ENCODE data around the gene DENND1A.
"Not testable (repeated sequence)": the region's sequence is repeated elsewhere in the genome, so short reads cannot be mapped to it uniquely, and the experiment has no call there.

DENND1A gene

DNA sequence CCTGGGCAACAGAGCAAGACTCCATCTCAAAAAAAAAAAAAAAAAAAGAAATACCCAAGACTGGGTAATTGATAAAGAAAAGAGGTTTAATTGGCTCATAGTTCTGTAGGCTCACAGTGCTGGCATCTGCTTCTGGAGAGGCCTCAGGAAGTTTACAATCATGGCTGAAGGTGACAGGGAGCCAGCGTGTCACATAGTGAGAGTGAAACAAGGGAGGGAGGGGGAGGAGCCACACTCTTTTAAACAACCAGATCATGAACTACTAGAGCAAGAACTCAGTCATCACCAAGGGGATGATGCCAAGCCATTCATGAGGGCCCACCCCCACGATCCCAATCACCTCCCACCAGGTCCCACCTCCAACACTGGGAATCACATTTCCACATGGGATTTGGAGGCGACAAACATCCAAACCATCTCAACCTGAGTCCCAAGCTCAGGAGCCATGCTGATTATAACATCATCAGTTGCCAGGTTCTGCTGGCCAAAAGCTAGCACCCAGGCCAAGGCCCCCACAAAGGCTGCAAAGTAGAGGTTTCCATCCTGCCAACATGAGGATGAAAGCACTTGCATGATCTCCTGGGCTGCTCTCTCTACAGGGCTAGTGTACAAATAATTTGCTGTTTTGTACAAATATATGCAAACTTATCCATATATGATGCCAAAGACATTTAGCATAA is 15.3 kb downstream of the DENND1A start:
- no peak for DNase-seq

DNA sequence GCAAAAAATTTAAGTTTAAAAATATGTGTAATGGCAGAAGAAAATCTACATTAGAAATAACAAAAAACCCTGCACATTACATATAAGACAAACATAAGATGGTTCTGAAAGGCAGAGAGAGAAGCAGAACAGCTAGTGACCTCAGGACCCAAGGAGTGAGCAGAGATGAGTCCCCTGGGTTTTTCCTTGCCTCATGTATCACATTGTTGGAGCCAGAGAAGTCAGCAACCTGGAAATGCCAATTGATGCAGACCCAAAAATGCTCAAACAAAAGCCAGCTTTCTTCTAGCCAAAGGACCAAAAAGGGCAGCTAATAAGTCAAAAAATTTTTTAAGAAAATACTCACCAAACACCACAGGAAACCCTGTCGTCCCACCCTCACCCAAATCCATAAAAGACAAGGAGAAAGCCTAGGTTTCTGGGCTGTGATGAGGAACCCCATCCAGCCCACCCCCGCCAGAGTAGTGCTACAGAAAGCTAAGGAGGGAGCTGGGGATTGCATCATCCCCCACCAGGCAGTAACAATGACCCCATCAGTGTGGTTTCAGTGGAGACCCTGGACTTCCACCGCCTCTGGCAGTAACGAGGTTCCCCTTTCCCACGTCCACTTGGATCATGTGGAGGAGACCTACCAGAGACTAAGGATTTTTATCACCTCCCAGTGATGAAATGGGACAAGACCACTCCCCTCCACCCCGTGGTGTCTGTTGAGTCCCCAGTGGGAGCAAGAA is 17.6 kb downstream of the DENND1A start:
- no peak for DNase-seq

DNA sequence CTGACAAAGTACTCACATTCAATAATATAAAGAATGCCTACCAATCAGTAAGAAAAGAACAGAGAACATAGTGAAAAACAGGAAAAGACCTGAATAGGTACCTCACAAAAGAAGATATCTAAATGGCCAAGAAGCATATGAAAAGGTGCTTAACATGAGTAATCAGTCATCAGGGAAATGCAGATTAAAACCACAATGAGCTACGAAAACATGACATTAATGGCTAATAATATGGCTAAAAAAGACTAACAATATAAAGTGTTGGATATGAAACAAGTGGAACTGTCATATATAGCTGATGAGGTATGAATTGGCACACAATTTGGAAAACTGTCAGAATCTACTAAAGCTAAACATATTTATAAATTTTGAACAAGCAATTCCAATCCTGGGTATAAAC is 18.9 kb downstream of the DENND1A start:
- DNase-seq, result no peak

DNA sequence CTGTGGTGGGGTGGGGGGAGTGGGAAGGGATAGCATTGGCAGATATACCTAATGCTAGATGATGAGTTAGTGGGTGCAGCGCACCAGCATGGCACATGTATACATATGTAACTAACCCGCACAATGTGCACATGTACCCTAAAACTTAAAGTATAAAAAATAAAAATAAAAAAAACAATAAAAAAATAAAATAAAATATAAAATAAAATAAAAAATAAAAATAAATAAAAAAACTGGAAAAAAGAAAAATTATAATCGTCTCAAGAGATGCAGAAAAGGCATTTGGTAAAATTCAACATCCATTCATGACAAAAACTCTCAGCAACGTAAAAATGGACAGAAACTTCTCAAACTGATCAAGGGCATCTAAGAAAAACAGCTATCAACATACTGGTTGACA is 20.7 kb downstream of the DENND1A start:
- DNase-seq, result not testable (repeated sequence)

DNA sequence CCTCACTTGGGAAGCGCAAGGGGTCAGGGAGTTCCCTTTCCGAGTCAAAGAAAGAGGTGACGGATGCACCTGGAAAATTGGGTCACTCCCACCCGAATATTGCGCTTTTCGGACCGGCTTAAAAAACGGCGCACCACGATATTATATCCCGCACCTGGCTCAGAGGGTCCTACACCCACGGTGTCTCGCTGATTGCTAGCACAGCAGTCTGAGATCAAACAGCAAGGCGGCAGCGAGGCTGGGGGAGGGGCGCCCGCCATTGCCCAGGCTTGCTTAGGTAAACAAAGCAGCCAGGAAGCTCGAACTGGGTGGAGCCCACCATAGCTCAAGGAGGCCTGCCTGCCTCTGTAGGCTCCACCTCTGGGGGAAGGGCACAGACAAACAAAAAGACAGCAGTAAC is 26.4 kb downstream of the DENND1A start:
- not testable (repeated sequence) for DNase-seq

DNA sequence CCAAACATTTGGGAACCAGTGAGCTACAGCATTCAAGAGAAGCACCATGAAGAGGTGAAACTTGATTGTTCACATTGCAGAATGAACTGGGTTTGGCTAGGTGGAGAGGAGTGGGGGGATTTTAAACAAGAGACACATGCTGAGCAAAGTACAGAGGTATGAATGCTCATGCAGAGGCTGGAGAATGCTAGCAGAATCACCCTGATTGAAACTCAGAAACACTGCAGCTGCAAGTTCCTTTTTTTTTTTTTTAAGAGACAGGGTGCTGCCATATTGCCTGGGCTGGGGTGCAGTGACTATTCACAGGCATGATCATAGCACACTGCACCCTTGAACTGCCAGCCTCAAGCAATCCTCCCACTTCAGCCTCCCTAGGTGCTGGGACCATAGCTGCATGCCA is 35.1 kb downstream of the DENND1A start:
- no peak for DNase-seq

DNA sequence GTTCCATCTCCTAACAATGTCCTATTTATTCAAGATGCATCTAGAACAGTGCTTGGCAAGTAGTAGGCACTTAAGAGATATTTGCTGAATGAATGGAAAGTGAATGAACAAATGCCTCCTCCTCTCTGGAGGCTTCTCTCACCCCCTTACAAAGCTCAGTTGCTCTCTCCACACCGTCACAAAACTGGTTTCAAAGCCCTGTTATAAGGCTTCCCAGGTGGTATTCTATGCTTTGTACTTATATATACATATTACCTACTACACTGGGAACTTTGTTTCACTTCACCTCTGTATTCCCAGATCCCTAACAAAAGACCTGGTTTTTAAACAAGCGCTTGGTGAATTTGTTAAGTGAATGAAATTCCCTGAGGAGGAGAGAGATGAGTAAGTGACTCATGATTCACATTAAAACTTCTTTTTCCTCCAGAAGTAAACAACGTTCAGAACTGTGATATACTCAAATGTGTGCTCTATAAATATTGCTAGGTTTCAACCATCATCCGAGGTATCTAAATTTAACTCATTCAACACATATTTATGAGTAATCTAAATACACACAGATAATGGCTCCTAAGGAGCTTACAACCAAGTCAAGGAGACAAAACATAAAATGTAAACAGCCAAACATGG is 36.0 kb downstream of the DENND1A start:
- DNase-seq, result no peak

DNA sequence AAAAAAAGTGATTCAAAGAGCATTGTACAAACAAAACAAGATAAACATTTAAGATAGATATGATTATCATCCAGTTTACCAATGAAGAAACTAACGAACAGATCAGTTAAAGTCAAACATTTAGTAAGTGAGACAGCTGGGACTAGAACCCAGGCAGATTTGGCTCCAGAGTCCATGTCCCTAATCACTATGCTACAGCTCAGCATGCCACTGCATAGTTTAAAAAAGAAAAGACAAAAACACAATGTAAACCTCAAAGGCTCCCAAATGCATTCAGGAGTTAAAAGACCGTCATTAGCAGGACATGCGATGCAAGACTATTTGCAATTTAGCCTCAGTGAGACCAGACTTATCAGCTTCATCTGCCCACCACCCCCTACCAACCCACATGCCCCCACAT is 36.8 kb downstream of the DENND1A start:
- no peak for DNase-seq

DNA sequence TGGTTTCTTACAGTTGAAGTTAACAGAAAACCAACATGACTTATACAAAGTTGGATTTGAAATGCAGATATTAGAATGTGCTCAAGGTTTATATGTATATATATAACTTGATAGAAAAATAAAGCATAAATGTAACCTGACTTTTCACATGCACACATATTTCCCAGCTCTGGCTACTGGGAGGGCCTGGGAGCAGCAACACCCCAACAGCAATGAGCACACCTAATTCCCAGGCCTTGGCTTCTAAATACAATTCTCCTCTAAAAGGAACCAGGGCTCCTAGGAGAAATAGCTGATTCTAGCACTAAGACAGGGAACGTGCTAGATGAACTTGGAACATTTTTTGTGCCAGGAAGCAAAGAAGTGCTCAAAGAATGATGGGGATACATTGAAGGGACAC is 42.1 kb downstream of the DENND1A start:
- DNase-seq, result no peak

DNA sequence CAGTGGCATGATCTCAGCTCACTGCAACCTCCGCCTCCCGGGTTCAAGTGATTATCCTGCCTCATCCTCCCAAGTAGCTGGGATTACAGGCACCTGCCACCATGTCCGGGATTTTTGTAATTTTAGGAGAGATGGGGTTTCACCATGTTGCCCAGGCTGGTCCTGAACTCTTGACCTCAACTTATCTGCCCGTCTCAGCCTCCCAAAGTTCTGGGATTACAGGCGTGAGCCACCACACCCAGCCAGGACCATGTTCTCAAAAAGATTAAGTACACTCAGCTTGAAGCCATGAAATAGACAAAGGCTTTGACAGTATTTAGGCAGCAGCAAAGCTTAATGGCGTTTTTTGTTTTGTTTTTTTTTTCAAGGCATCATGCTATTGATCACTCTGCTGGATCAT is 44.1 kb downstream of the DENND1A start:
- DNase-seq, result not testable (repeated sequence)

DNA sequence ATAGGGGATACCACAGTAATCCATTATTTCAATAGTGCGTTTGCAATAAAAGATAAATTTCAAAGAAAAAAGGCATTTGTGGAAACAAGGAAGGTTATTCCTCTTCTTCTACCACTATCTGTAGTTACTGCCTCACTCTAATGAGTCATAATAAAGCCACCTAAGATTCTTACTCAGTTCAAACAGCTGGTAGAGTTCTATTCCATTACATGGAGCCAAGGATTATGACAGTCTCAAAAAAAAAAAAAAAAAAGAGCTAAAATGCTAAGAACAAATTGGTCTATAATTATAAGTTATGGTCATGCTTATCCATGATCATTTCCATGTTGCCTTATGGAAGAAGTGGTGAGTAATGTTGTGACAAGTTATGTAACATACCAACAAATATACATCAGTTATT is 46.3 kb downstream of the DENND1A start:
- DNase-seq, result no peak

DNA sequence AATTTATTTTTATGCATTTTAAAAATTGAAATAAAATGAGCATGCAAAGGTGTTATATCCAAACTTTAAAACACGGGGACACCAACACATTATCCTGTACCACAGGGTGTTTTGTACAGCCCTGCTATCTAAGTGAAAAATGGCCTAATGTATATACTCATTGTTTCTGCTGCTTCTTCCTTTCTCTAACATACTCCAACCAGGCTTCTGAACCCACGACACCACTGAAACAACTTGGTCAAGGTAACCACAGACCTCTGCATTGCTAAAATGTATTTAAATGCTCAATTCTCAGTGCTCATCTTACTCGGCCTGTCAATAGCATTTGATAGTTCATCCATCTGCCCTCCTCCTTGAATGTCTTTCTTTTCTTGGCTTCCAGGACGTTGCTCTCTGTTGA is 48.3 kb downstream of the DENND1A start:
- DNase-seq, result no peak

DNA sequence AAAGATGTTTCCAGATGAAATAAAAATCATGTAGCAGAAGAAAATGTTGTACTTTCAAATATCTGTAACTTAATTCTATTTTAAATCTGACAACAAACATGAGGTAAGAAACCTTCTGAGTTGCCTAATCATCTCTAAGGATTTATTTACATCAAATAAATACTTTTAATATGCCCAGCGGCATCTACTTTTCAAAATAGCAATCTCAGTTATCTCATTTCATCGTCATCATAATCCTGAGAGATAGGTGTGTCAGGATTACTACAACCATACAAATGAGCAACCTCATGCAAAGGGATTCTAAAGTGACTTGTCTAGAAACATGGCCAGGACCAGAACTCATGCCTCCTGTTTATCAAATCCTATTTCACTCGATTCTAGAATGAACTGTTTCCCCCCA is 49.5 kb downstream of the DENND1A start:
- no peak for DNase-seq

DNA sequence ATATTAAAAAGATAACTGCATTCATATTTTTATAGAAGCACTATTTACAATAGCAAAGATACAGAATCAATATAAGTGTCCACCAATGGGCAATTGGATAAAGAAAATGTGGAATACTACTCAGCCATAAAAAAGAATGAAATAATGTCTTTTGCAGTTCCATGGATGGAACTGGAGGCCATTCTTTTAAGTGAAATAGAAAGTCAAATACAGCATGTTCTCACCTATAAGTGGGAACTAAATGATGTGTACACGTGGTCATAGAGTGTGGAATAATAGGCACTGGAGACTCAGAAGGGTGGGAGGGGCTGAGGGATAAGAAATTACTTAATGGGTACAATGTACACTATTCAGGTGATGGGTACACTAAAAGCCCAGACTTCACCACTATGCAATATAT is 53.2 kb downstream of the DENND1A start:
- DNase-seq, result no peak

DNA sequence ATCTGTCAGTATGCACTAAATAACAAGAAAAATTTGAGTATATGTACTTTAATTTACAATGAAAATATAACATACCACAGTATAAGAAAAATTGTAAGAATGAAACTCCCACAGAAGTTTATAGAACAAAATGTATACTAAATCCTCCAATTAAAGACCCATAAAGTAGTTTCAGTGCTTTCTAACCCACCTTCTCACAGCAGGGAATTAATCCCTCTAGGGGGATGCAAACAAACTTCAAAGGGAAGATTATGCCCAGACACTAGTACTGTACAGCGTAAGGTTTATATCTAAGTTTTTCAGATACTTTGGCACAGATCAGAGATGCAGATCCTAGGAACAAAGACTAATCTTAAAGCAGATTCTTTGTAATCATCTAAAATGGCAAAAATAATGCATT is 57.2 kb downstream of the DENND1A start:
- DNase-seq, result no peak

DNA sequence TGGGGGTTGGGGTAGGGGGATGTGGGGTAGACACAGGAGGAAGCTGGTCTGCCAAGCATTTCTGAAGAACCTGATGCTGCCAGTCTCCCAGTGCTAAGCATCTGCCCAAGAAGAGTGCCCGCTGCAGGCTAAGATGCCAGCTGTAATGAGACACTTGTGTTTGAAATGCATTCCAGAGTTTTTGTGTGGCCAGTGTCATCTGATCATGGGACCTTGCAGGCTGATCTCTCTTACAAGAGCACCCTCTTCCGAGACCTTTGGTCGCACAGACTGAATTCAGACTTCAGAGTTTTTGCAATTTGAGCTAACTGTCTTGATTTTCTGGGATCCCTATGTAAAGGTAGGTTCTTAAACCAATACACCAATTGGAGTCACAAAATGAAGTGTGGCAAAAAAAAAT is 58.1 kb downstream of the DENND1A start:
- DNase-seq, result no peak

DNA sequence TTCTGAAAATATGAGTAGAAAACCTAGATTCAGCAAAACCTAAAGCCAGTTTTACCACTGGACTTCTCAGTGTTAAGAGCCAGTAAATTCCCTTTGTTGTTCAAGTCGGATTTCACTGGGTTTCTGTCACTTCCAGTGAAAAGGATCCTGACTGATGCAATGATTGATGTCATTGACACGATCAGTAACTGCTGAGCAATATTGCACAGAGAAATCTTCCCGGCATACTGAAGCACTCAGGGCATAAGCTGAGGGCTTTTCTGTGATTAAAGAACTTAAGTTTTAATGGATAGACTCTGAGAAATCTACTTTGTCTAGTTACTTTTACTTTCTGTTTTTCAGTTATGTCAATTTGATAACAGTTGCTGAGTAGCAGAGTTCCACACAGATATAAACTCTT is 61.9 kb downstream of the DENND1A start:
- DNase-seq, result no peak

DNA sequence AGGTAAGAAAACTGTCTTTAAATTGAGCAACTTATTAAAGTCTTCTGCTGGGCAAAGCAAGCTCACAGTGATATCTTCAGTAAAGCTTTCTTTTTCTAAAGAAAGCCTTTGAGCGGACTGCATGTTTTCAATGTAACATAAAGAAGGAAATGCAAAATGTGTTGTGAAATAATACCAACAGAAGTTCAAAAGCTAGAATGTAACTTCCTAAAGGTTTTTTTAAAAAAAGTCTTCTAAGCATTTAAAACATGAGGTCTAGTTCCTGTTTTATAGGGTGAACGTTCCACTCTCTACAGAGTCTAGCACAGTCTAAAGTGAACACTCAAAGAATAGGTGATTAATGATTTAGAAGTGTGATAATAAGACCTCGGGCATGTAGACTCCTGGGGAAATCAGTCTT is 62.9 kb downstream of the DENND1A start:
- DNase-seq, result no peak

DNA sequence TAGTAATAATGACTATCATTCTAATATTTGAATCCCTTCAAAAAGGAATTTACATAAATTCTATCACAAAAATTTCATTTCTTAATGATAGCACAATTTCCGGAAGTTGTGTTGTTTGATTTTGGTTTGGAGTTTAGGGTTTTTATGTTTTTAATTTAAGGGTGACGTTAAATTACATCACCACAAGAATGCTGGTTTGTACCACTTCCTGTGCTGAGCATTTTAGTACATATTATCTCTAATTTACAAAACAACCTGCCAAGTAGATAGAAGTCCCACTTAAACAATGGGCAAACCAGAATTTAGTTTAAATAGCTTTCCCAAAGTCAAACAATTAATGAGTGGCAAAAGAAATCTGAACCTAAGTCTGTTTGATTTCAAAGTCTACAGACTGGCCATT is 63.4 kb downstream of the DENND1A start:
- DNase-seq, result no peak

DNA sequence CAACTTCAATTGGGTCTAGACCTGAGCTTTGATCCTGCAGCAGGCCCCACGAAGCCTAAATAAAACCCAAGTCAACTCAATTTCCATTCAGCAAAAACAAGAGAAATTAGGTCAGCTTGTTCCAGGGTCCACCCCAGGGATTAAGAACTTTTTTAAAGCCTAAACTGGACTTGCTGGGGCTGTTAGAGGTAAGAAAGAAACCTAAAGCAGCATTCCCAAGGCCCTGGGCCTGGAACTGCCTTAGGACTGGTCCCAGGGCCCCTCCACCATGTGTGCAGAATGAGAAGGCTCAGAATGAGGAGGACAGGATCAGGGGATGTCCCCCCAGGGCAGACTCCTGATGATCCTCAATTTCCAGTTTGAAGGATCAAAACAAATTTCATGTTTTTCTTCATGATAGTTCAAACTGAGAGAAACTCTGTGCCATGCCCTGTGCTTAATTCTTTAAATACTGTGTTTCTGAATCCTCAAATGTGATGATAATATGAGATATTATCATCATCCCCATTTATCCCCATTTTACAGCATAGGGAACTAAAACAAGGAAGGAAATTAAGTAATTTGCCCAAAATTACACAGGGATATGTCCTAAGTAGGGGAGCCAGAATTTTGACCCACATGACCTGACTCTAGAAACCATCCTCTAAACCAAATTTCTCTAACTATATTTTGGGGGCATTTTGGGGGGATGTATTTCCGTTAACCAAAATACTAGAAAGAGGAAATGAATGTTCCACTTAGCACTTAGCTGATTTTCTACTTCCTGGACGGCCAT is 64.5 kb downstream of the DENND1A start:
- no peak for DNase-seq

DNA sequence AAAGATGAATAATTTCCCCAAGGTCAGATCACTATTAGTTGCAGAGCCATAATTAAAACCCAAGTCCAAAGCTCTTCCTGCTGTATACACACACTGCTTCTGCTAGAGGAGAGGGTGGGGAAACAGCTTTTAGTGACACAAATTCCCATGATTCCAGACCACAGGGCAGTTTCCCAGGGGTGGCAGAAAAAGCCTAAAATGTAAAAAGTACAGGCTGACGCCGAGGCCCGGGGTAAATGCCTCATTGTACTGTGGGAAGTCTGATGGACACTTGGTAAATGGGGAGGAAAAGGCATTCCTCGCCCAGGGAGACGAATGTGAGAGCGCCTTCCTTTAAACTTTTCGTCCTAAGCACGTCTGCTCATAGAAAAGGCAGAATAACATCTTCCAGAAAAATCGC is 65.7 kb downstream of the DENND1A start:
- DNase-seq, result no peak

DNA sequence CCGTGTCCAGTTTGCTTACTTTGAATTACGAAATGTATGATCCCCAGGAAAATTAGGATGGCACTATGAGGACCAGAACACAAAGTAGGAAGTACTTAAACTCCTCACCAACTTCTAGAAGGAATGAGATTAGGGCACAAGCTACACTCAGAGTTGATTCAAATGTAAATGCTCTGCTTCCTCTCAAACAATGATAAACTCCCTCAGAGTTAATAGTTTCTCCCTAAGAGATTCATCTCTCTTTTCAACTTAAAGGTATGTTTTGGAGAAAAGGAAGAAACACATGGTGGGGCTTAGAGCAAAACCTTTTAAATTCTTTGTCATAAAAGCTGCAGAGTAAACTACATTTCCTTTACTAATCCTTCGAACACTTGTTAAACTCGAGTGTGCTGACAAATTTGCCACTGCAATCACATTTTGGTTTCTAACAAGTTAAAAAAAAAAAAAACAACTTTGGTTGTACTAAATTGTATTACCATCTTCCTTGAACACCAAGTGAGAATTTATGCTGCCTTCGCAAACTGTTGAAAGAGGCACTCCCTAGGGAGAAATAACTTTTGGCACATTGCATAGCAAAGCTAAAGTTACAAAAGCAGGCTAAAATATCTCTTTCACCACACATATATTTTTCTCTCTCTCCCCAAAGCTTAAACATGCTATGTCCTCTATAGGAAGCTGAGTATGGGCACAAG is 66.6 kb downstream of the DENND1A start:
- no peak for DNase-seq

DNA sequence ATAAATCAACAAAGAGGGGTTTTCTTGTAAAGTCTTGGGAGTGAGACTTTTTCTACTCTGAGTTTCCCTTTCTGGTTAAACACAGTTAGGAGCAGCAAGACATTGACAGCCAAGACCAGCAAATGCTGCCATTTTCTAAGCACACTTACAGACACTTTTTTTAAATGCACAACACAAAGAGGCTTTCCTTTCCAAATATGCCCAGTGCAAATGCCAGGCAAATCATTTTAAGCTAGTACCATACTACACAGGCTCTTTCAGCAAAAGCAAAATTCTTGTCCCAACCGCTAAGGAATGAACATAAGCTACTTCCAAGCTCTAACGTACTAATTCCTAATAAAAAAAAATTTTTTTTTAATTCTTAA is 68.2 kb downstream of the DENND1A start:
- DNase-seq, result no peak
